RPMI7951 (cell line): ENCODE results near the gene NEU1. TPM values are rescaled to one million over a fixed set of nuclear protein-coding genes. Genes with fewer than 3 reads are reported as not detected.

Source experiments
- DNase-seq: peaks from one replicate; pipeline ENCODE4 v3.0.0-alpha.2; 2012; ENCODE audit warnings: low read depth
- total RNA-seq: library from RNA; depleted of rRNA; stranded (reverse); fragments of >200 nt; shearing (Covaris generic); gene quantifications from 2 replicates; pipeline ENCODE4 v1.2.3, GENCODE V29; 2014

NEU1 gene
- total RNA-seq, 1 experiment from 2014 or later = 55.3 TPM

- DNase-seq = no peak
These were observed 33.9 kb upstream of the NEU1 start for GRCh38 chr6:31896493-31896855.

GRCh38 chr6:31892821-31893220, 30.2 kb upstream of the NEU1 start:
- DNase-seq = no peak

- no peak for DNase-seq
These were observed 26.8 kb upstream of the NEU1 start for GRCh38 chr6:31889331-31889972.

GRCh38 chr6:31888276-31889258, 25.9 kb upstream of the NEU1 start:
- no peak for DNase-seq

- DNase-seq = no peak
These were observed 24.8 kb upstream of the NEU1 start for GRCh38 chr6:31887173-31888007.

- no peak for DNase-seq
These were observed 23.9 kb upstream of the NEU1 start for GRCh38 chr6:31886541-31886991.

- no peak for DNase-seq
These were observed 22.0 kb upstream of the NEU1 start for GRCh38 chr6:31884528-31885035.

- DNase-seq = no peak
These were observed 21.1 kb upstream of the NEU1 start for GRCh38 chr6:31883676-31884075.

GRCh38 chr6:31882344-31882743, 19.7 kb upstream of the NEU1 start:
- DNase-seq = peak; percentile 48

- DNase-seq = no peak
These were observed 18.7 kb upstream of the NEU1 start for GRCh38 chr6:31881136-31881859.

- no peak for DNase-seq
These were observed 18.0 kb upstream of the NEU1 start for GRCh38 chr6:31880616-31881015.

GRCh38 chr6:31879901-31880300, 17.3 kb upstream of the NEU1 start:
- DNase-seq = no peak

GRCh38 chr6:31879143-31879542, 16.5 kb upstream of the NEU1 start:
- no peak for DNase-seq

GRCh38 chr6:31878726-31879125, 16.1 kb upstream of the NEU1 start, which contains the start of gene SLC44A4:
SLC44A4 (minus strand) TSS chr6:31878997; CDS start chr6:31878980, 17 bp downstream.
- DNase-seq = no peak

- no peak for DNase-seq
These were observed 15.6 kb upstream of the NEU1 start for GRCh38 chr6:31878222-31878621.

GRCh38 chr6:31877651-31878161, 15.1 kb upstream of the NEU1 start:
- DNase-seq = no peak

- no peak for DNase-seq
These were observed 14.6 kb upstream of the NEU1 start for GRCh38 chr6:31877125-31877650.

GRCh38 chr6:31876357-31876756, 13.7 kb upstream of the NEU1 start:
- DNase-seq = no peak

GRCh38 chr6:31875877-31876276, 13.3 kb upstream of the NEU1 start:
- no peak for DNase-seq

- no peak for DNase-seq
These were observed 12.4 kb upstream of the NEU1 start for GRCh38 chr6:31874836-31875572.
